ENCODE results near the gene CRYGC.

The CRYGC gene

DNA sequence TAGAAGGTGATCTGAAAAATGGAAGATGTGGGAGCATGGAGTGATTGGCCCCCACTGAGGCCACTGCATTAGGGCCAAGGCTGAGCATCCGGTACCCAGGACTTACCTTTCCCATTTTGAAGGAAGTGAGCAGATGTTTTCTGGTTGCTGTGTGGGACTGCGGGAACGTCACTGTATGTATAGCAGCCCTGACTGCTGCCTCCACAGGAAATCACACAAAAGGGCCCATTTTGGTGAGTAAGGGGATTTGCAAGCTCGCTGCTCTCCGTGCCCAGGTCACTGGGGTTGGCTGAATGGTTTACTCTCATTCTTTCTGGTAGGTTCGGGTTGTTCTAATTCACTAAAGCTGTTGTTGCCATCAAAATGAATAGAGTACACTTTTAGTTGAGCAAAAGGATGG is 16.4 kb upstream of the CRYGC start, which contains the start of gene CRYGB:
CRYGB (minus strand) TSS at position 153 of the 400 bp plus-strand sequence; CDS start at position 115, 38 bp downstream.
- TF ChIP-seq, protein P1, sequence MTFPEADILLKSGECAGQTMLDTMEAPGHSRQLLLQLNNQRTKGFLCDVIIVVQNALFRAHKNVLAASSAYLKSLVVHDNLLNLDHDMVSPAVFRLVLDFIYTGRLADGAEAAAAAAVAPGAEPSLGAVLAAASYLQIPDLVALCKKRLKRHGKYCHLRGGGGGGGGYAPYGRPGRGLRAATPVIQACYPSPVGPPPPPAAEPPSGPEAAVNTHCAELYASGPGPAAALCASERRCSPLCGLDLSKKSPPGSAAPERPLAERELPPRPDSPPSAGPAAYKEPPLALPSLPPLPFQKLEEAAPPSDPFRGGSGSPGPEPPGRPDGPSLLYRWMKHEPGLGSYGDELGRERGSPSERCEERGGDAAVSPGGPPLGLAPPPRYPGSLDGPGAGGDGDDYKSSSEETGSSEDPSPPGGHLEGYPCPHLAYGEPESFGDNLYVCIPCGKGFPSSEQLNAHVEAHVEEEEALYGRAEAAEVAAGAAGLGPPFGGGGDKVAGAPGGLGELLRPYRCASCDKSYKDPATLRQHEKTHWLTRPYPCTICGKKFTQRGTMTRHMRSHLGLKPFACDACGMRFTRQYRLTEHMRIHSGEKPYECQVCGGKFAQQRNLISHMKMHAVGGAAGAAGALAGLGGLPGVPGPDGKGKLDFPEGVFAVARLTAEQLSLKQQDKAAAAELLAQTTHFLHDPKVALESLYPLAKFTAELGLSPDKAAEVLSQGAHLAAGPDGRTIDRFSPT (tag by site-specific recombination; IDR thresholded peaks at IDR 0.05): no peak
- TF ChIP-seq HOXD13 (CRISPR knock-in tag; IDR thresholded peaks at IDR 0.05; ENCODE audit: borderline replicate concordance) (no peak), ZNF292 (tag by site-specific recombination; IDR thresholded peaks at IDR 0.05; ENCODE audit: borderline replicate concordance, low read depth) (no peak), HOXA7 (CRISPR knock-in tag; IDR thresholded peaks at IDR 0.05; ENCODE audit: borderline replicate concordance) (no peak), GLI2 (tag by site-specific recombination; IDR thresholded peaks at IDR 0.05; ENCODE audit: borderline replicate concordance, low read depth) (no peak), ZNF221 (tag by site-specific recombination; IDR thresholded peaks at IDR 0.05; ENCODE audit: borderline replicate concordance) (no peak), ZNF121 (tag by site-specific recombination; IDR thresholded peaks at IDR 0.05) (no peak), ZNF174 (tag by site-specific recombination; IDR thresholded peaks at IDR 0.05) (no peak), ZNF792 (tag by site-specific recombination; IDR thresholded peaks at IDR 0.05) (no peak)
- TF ChIP-seq, protein P2, sequence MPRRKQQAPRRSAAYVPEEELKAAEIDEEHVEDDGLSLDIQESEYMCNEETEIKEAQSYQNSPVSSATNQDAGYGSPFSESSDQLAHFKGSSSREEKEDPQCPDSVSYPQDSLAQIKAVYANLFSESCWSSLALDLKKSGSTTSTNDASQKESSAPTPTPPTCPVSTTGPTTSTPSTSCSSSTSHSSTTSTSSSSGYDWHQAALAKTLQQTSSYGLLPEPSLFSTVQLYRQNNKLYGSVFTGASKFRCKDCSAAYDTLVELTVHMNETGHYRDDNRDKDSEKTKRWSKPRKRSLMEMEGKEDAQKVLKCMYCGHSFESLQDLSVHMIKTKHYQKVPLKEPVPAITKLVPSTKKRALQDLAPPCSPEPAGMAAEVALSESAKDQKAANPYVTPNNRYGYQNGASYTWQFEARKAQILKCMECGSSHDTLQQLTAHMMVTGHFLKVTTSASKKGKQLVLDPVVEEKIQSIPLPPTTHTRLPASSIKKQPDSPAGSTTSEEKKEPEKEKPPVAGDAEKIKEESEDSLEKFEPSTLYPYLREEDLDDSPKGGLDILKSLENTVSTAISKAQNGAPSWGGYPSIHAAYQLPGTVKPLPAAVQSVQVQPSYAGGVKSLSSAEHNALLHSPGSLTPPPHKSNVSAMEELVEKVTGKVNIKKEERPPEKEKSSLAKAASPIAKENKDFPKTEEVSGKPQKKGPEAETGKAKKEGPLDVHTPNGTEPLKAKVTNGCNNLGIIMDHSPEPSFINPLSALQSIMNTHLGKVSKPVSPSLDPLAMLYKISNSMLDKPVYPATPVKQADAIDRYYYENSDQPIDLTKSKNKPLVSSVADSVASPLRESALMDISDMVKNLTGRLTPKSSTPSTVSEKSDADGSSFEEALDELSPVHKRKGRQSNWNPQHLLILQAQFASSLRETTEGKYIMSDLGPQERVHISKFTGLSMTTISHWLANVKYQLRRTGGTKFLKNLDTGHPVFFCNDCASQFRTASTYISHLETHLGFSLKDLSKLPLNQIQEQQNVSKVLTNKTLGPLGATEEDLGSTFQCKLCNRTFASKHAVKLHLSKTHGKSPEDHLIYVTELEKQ (tag by site-specific recombination; IDR thresholded peaks at IDR 0.05; ENCODE audit: borderline replicate concordance): no peak
- TF ChIP-seq, protein P3, sequence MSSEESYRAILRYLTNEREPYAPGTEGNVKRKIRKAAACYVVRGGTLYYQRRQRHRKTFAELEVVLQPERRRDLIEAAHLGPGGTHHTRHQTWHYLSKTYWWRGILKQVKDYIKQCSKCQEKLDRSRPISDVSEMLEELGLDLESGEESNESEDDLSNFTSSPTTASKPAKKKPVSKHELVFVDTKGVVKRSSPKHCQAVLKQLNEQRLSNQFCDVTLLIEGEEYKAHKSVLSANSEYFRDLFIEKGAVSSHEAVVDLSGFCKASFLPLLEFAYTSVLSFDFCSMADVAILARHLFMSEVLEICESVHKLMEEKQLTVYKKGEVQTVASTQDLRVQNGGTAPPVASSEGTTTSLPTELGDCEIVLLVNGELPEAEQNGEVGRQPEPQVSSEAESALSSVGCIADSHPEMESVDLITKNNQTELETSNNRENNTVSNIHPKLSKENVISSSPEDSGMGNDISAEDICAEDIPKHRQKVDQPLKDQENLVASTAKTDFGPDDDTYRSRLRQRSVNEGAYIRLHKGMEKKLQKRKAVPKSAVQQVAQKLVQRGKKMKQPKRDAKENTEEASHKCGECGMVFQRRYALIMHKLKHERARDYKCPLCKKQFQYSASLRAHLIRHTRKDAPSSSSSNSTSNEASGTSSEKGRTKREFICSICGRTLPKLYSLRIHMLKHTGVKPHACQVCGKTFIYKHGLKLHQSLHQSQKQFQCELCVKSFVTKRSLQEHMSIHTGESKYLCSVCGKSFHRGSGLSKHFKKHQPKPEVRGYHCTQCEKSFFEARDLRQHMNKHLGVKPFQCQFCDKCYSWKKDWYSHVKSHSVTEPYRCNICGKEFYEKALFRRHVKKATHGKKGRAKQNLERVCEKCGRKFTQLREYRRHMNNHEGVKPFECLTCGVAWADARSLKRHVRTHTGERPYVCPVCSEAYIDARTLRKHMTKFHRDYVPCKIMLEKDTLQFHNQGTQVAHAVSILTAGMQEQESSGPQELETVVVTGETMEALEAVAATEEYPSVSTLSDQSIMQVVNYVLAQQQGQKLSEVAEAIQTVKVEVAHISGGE (tag by site-specific recombination; conservative IDR thresholded peaks at IDR 0.05; ENCODE audit: low read depth): no peak
- TF ChIP-seq, protein P4, sequence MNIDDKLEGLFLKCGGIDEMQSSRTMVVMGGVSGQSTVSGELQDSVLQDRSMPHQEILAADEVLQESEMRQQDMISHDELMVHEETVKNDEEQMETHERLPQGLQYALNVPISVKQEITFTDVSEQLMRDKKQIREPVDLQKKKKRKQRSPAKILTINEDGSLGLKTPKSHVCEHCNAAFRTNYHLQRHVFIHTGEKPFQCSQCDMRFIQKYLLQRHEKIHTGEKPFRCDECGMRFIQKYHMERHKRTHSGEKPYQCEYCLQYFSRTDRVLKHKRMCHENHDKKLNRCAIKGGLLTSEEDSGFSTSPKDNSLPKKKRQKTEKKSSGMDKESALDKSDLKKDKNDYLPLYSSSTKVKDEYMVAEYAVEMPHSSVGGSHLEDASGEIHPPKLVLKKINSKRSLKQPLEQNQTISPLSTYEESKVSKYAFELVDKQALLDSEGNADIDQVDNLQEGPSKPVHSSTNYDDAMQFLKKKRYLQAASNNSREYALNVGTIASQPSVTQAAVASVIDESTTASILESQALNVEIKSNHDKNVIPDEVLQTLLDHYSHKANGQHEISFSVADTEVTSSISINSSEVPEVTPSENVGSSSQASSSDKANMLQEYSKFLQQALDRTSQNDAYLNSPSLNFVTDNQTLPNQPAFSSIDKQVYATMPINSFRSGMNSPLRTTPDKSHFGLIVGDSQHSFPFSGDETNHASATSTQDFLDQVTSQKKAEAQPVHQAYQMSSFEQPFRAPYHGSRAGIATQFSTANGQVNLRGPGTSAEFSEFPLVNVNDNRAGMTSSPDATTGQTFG (tag by site-specific recombination; IDR thresholded peaks at IDR 0.05; ENCODE audit: borderline replicate concordance): no peak
- TF ChIP-seq, protein P5, sequence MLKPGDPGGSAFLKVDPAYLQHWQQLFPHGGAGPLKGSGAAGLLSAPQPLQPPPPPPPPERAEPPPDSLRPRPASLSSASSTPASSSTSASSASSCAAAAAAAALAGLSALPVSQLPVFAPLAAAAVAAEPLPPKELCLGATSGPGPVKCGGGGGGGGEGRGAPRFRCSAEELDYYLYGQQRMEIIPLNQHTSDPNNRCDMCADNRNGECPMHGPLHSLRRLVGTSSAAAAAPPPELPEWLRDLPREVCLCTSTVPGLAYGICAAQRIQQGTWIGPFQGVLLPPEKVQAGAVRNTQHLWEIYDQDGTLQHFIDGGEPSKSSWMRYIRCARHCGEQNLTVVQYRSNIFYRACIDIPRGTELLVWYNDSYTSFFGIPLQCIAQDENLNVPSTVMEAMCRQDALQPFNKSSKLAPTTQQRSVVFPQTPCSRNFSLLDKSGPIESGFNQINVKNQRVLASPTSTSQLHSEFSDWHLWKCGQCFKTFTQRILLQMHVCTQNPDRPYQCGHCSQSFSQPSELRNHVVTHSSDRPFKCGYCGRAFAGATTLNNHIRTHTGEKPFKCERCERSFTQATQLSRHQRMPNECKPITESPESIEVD (tag by site-specific recombination; IDR thresholded peaks at IDR 0.05): no peak
- Histone ChIP-seq H3K4me1 (ENCODE audit: control insufficient read depth, insufficient read depth, low read length) (peaks cover 13% of the 10 kb centered on the region), H3K9me3 (ENCODE audit: control insufficient read depth, insufficient read depth, low read depth, low read length) (no peaks in the 10 kb centered on the region), H3K27ac (ENCODE audit: extremely low read depth, low read depth, low read length) (no peak within 1 kb of the TSS), H3K4me3 (ENCODE audit: low read depth, low read length) (no peak within 1 kb of the TSS), H3K36me3 (ENCODE audit: control insufficient read depth in 2 of 2, insufficient read depth in 1 of 2, low read length in 2 of 2) (no peaks in the 10 kb centered on the region)
- POLR2A ChIA-PET: no interaction called here
- CTCF ChIA-PET: interaction anchor here (0.7 kb wide), 1 partner anchor 9 kb away, joined by 3 read pairs; no protein-coding TSS in a partner anchor
